Activated naive CD4-positive, alpha-beta T cell treated with anti-CD3 and anti-CD28 coated beads for 36 hours (primary cell): ENCODE data around the gene USE1. TPM values are rescaled to one million over a fixed set of nuclear protein-coding genes. Genes with fewer than 3 reads are reported as not detected.
A peak's percentile ranks its signal among the peaks of the same experiment; 100 is the strongest.

Source experiments
- CTCF ChIA-PET: fragments of 350-600 bp; sonication (Branson Sonifier 250); formaldehyde crosslinking; loops from one replicate; lab custom pipeline; 2021; ENCODE audit warnings: antibody characterized with exemption; lab: Charles Lee
- DNase-seq: peaks from one replicate; pipeline ENCODE4 v3.0.0-alpha.2; 2020
- H3K27ac Mint-ChIP-seq: one replicate; pipeline ENCODE4 v1.8.0; 2021; ENCODE audit warnings: mild to moderate bottlenecking, mixed read lengths
- H3K27me3 Mint-ChIP-seq: one replicate; pipeline ENCODE4 v1.8.0; 2021; ENCODE audit warnings: low read depth, mixed read lengths
- H3K36me3 Mint-ChIP-seq: one replicate; pipeline ENCODE4 v1.8.0; 2021; ENCODE audit warnings: low read depth, mixed read lengths
- H3K4me1 Mint-ChIP-seq: one replicate; pipeline ENCODE4 v1.8.0; 2021; ENCODE audit warnings: low read depth, mixed read lengths
- H3K4me3 Mint-ChIP-seq: one replicate; pipeline ENCODE4 v1.8.0; 2021; ENCODE audit warnings: mild to moderate bottlenecking, moderate library complexity, mixed read lengths
- H3K9me3 Mint-ChIP-seq: one replicate; pipeline ENCODE4 v1.8.0; 2021; ENCODE audit warnings: mixed read lengths
- intact Hi-C: fragments of 100-400 bp; cut with micrococcal nuclease; formaldehyde crosslinking; loops from one replicate; pipeline ENCODE4 v1.15.1; 2023
- total RNA-seq, 2 experiments: library from RNA; stranded (reverse); gene quantifications; one replicate each; pipeline ENCODE4 v1.2.3, GENCODE V29; 2021

Gene USE1, protein sequence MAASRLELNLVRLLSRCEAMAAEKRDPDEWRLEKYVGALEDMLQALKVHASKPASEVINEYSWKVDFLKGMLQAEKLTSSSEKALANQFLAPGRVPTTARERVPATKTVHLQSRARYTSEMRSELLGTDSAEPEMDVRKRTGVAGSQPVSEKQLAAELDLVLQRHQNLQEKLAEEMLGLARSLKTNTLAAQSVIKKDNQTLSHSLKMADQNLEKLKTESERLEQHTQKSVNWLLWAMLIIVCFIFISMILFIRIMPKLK
- total RNA-seq: 10 to 100 TPM; 24.7 to 25.3 TPM

GRCh38 chr19:17215127-17215971 is at the start of gene USE1:
TSS of gene USE1 (plus strand) at chr19:17215357. CDS start at chr19:17215406, 49 bp downstream.
- peak within 1 kb of the TSS; percentile 97 for H3K27ac Mint-ChIP-seq

GRCh38 chr19:17165715-17166114 is 49.4 kb upstream of the USE1 start:
- Mint-ChIP-seq H3K9me3 (peaks cover 3% of the 10 kb centered on the region), H3K4me3 (no peak overlapping the region), H3K36me3 (peaks cover 49% of the 10 kb centered on the region), H3K27ac (no peak overlapping the region), H3K4me1 (peaks cover under 1% of the 10 kb centered on the region), H3K27me3 (no peaks in the 10 kb centered on the region)
- DNase-seq: no peak
- intact Hi-C loops: no loop called here
- CTCF ChIA-PET: interaction anchor here (0.6 to 1.0 kb wide), 2 partner anchors 114 to 445 kb away, joined by 4 to 6 read pairs; no protein-coding TSS in a partner anchor

More at GRCh38 chr19:17215127-17215971, at the start of gene USE1:
- intact Hi-C loops: loop anchor here (1.0 to 5.0 kb wide), 5 partner anchors 11 to 140 kb away; partner anchors contain the start of genes ANKLE1, BABAM1, HAUS8 and MYO9B
- H3K36me3 Mint-ChIP-seq: peaks cover 19% of the 10 kb centered on the region
- H3K27me3 Mint-ChIP-seq: no peaks in the 10 kb centered on the region
- H3K9me3 Mint-ChIP-seq: no peaks in the 10 kb centered on the region
- CTCF ChIA-PET: interaction anchor here (0.7 to 1.5 kb wide), 7 partner anchors 10 to 67 kb away, joined by 3 to 7 read pairs (median 4); partner anchors contain the start of gene OCEL1
- peak; percentile 93 for DNase-seq
- peak within 1 kb of the TSS; percentile 85 for H3K4me3 Mint-ChIP-seq
- peaks cover 10% of the 10 kb centered on the region for H3K4me1 Mint-ChIP-seq

GRCh38 chr19:17170538-17171297 is 44.4 kb upstream of the USE1 start:
- peak; percentile 76 for DNase-seq
- no peaks in the 10 kb centered on the region for H3K27me3 Mint-ChIP-seq

GRCh38 chr19:17171874-17172273 is 43.3 kb upstream of the USE1 start:
- intact Hi-C loops: no loop called here
- Mint-ChIP-seq H3K4me3 (no peak overlapping the region), H3K36me3 (peaks cover 32% of the 10 kb centered on the region), H3K27me3 (no peaks in the 10 kb centered on the region), H3K27ac (peak overlapping the region; percentile 87), H3K9me3 (no peaks in the 10 kb centered on the region), H3K4me1 (peaks cover 18% of the 10 kb centered on the region)
- no peak for DNase-seq
- CTCF ChIA-PET: no interaction called here

More at GRCh38 chr19:17170538-17171297, 44.4 kb upstream of the USE1 start:
- Mint-ChIP-seq H3K4me1 (peaks cover 18% of the 10 kb centered on the region), H3K9me3 (no peaks in the 10 kb centered on the region), H3K36me3 (peaks cover 31% of the 10 kb centered on the region), H3K27ac (peak overlapping the region; percentile 87), H3K4me3 (no peak overlapping the region)
- CTCF ChIA-PET: no interaction called here
- intact Hi-C loops: loop anchor here (1.0 kb wide), 2 partner anchors 45 kb away; partner anchors contain the start of gene USE1

DNA sequence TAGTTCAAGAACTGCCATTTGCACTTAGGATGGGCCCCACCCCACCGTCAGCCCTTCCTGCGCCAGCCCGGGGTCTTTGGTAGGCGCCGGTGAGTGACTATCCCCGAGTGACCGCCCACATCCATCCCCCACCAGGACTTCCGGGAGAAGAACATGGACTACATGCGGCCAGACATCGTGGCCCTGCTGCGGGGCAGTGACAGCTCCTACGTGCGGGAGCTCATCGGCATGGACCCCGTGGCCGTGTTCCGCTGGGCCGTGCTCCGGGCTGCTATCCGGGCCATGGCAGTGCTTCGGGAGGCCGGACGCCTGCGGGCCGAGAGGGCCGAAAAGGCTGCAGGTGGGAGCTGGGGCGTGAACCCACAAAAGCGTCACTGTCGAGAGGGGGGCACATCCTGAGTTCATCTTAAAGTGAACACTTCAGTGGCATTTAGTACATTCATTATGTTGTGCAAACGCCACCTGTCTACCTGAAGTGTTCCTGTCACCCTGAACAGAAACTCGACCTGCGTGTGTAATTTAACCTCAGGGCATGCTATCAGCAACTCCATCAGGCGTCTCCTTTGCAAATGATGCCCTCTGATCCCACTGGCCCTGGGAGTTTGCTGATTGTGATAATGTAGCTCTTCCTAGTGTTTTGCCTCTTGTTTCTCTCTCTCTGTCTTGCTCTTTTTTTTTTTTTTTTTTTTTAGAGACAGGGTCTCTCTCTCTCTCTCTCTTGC is 42.4 kb upstream of the USE1 start:
- Mint-ChIP-seq H3K9me3 (no peaks in the 10 kb centered on the region), H3K27ac (peak overlapping the region; percentile 72), H3K4me1 (peaks cover 18% of the 10 kb centered on the region), H3K4me3 (no peak overlapping the region), H3K36me3 (peaks cover 32% of the 10 kb centered on the region), H3K27me3 (no peaks in the 10 kb centered on the region)
- CTCF ChIA-PET: no interaction called here
- DNase-seq: no peak
- intact Hi-C loops: no loop called here

- intact Hi-C loops: no loop called here
- Mint-ChIP-seq H3K27me3 (no peaks in the 10 kb centered on the region), H3K36me3 (peaks cover 20% of the 10 kb centered on the region), H3K4me3 (no peak overlapping the region), H3K4me1 (peaks cover 9% of the 10 kb centered on the region), H3K9me3 (no peaks in the 10 kb centered on the region), H3K27ac (no peak overlapping the region)
- CTCF ChIA-PET: interaction anchor here (0.6 kb wide), 1 partner anchor 170 kb away, joined by 4 read pairs; no protein-coding TSS in a partner anchor
- DNase-seq: no peak
Measured at GRCh38 chr19:17178291-17178690, 36.9 kb upstream of the USE1 start.

- no peak for DNase-seq
- Mint-ChIP-seq H3K4me1 (peaks cover 19% of the 10 kb centered on the region), H3K4me3 (no peak overlapping the region), H3K9me3 (no peaks in the 10 kb centered on the region), H3K27ac (peak overlapping the region; percentile 53), H3K27me3 (no peaks in the 10 kb centered on the region), H3K36me3 (peaks cover 21% of the 10 kb centered on the region)
- CTCF ChIA-PET: no interaction called here
- intact Hi-C loops: loop anchor here (5.0 kb wide), 1 partner anchor 56 kb away; no protein-coding TSS in a partner anchor
Measured at GRCh38 chr19:17180997-17181702, 34.0 kb upstream of the USE1 start.

DNA sequence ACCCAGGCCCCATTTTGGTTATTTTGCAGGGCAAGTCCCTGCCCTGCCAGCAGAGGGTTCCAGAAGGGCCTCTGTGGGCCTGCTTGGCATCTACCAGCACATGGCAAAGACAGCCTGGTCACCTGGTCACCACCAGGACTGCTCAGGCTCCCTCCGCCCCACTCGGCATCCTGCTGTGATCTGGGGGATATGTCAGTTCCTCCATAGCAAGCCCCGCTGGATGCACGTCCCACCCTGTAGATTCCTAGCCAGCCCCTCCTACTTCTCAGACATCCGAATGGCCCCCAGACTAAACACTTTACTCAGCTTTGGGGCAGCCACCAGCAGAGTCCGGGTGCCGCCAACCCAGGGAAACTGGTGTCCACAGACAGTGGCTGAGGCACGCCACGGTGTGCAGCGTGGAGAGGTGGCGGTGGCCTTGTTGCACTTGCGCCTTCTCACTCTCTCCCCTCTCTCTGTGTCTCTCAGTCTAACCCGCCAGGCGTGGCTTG is 31.8 kb upstream of the USE1 start:
- DNase-seq: peak; percentile 45
- CTCF ChIA-PET: interaction anchor here (0.6 to 1.3 kb wide), 7 partner anchors 32 to 150 kb away, joined by 3 to 5 read pairs (median 3); partner anchors contain the start of gene USE1
- intact Hi-C loops: loop anchor here (5.0 kb wide), 1 partner anchor 54 kb away; no protein-coding TSS in a partner anchor
- Mint-ChIP-seq H3K4me3 (peak overlapping the region; percentile 66), H3K9me3 (no peaks in the 10 kb centered on the region), H3K27ac (peak overlapping the region; percentile 84), H3K27me3 (no peaks in the 10 kb centered on the region), H3K4me1 (peaks cover 19% of the 10 kb centered on the region), H3K36me3 (peaks cover 16% of the 10 kb centered on the region)

DNA sequence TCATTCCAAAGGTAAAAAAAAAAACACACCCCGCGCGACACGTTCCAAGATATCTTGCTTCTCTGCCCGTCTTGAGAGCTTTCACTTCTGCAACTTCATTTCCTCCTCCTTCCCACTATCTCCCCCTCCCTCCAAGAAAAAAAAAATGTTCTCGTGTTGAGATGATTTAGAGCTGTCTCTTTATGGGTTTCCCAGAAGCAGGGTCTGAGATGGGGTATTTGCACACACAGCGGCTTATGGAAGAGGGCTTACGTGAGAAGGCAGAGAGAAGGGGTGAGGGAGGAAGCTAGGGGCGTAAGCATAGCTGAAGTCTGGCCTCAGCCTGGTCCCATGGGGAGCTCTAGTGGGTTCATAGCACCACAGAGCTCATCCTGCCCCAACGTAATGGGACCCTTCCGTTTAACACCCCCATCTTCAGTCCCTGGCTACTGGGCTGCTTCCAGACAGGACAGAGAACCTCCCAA is 31.3 kb upstream of the USE1 start:
- H3K36me3 Mint-ChIP-seq: peaks cover 18% of the 10 kb centered on the region
- H3K27ac Mint-ChIP-seq: peak overlapping the region; percentile 84
- H3K4me1 Mint-ChIP-seq: peaks cover 19% of the 10 kb centered on the region
- peak overlapping the region; percentile 66 for H3K4me3 Mint-ChIP-seq
- no peaks in the 10 kb centered on the region for H3K9me3 Mint-ChIP-seq
- CTCF ChIA-PET: interaction anchor here (0.5 to 1.7 kb wide), 8 partner anchors 31 to 358 kb away, joined by 3 to 5 read pairs (median 3); partner anchors contain the start of gene USE1
- intact Hi-C loops: loop anchor here (1.0 to 5.0 kb wide), 4 partner anchors 53 to 109 kb away; partner anchors contain the start of genes HAUS8 and MYO9B
- H3K27me3 Mint-ChIP-seq: no peaks in the 10 kb centered on the region
- peak; percentile 38 for DNase-seq

DNA sequence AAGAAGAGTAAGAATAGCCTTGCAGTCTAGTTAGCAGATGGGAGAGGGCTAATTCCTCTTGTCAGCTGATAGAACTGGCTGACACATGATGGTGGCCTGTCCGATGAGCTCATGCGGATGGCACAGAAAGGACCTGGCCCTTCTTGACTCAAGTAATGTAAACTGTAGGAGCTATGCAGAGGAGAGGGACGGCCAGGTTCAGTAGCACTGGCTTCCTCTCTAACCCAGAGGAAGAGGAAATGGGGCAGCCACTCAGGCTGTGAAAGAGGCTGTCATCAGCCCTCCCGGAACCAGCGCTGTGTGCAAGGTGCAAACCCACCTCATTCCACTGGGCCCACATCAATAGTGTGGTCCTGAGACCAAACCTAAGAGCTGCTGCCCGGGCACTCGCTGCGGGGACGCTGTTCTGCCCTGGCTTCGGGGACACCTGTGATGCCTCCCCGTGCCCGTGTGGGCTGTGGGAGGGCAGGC is 30.8 kb upstream of the USE1 start:
- Mint-ChIP-seq H3K4me1 (peaks cover 19% of the 10 kb centered on the region), H3K27ac (peak overlapping the region; percentile 84), H3K36me3 (peaks cover 19% of the 10 kb centered on the region), H3K27me3 (no peaks in the 10 kb centered on the region), H3K9me3 (no peaks in the 10 kb centered on the region), H3K4me3 (peak overlapping the region; percentile 66)
- DNase-seq: peak; percentile 72
- CTCF ChIA-PET: interaction anchor here (0.5 to 1.7 kb wide), 9 partner anchors 31 to 359 kb away, joined by 3 to 5 read pairs (median 3); partner anchors contain the start of gene USE1
- intact Hi-C loops: loop anchor here (1.0 to 5.0 kb wide), 4 partner anchors 53 to 110 kb away; partner anchors contain the start of genes HAUS8 and MYO9B
